ENCODE results near the gene DYNLRB1. TPM values are rescaled to one million over a fixed set of nuclear protein-coding genes. Genes with fewer than 3 reads are reported as not detected.

DYNLRB1 gene
- total and polyA plus RNA-seq, 2 of the 13 experiments (the other 11 are each of a cell fraction or from before 2014, with no cell fraction given) = 140 to 244 TPM

GRCh38 chr20:34543463-34544056 lies 27.3 kb downstream of the DYNLRB1 start (continued):
- TF ChIP-seq ZNF281 (CRISPR knock-in tag; IDR thresholded peaks at IDR 0.05; ENCODE audit: borderline replicate concordance) (peak; percentile 22; the same call in 1 of the 2 replicates), ZNF230 (CRISPR knock-in tag; IDR thresholded peaks at IDR 0.05) (0 out of 2 replicates have a peak, but pooled peaks have one; percentile 30), NR2F6 (IDR thresholded peaks at IDR 0.05) (peak; percentile 22; the same call in 1 of the 2 replicates), NR2F6 (CRISPR knock-in tag; IDR thresholded peaks at IDR 0.05) (no peak), CEBPG (CRISPR knock-in tag; IDR thresholded peaks at IDR 0.05) (no peak), PCBP2 (optimal IDR thresholded peaks at IDR 0.05; ENCODE audit: low read depth, low read length, poor library complexity, severe bottlenecking) (no peak), FOXA3 (CRISPR knock-in tag; IDR thresholded peaks at IDR 0.05) (0 out of 2 replicates have a peak, but pooled peaks have one; percentile 20), ZKSCAN5 (CRISPR knock-in tag; IDR thresholded peaks at IDR 0.05) (no peak), ZNF557 (CRISPR knock-in tag; IDR thresholded peaks at IDR 0.05) (no peak), KLF6 (CRISPR knock-in tag; IDR thresholded peaks at IDR 0.05) (0 out of 2 replicates have a peak, but pooled peaks have one; percentile 18), SATB2 (CRISPR knock-in tag; IDR thresholded peaks at IDR 0.05) (no peak)

- Histone ChIP-seq H2AFZ (ENCODE audit: low read length) (no peak overlapping the region), H3K27me3 (ENCODE audit: control insufficient read depth in 1 of 2, insufficient read depth in 2 of 2, low read length in 2 of 2) (no peaks in the 10 kb centered on the region), H3K4me2 (ENCODE audit: low read depth, low read length) (no peak overlapping the region), H3K9me3 (ENCODE audit: low read length) (no peaks in the 10 kb centered on the region), H3K4me1 (ENCODE audit: insufficient read depth, low read length) (peaks cover 19% of the 10 kb centered on the region), H3K79me2 (ENCODE audit: insufficient read depth, low read length) (no peaks in the 10 kb centered on the region), H3K27ac (ENCODE audit: extremely low read length, insufficient read depth, low read length) (no peak overlapping the region), H4K20me1 (ENCODE audit: insufficient read depth, low read length) (no peaks in the 10 kb centered on the region), H3K36me3 (replicated peaks in 1 of 2; ENCODE audit: control insufficient read depth in 1 of 2, insufficient read depth in 2 of 2, low read length in 2 of 2) (peaks cover 15 to 32% of the 10 kb centered on the region in 2 experiments), H3K4me3 (replicated peaks in 1 of 3; ENCODE audit: insufficient read depth in 1 of 3, low read depth in 2 of 3, low read length in 3 of 3) (no peak overlapping the region), H3K9ac (ENCODE audit: insufficient read depth, low read depth, low read length) (no peak overlapping the region)
- DNase-seq (ENCODE audit: low spot score) = no peak
- CTCF ChIA-PET (ENCODE audit: low intra/inter-chr PET ratio, low total read pairs) = no interaction called here
- in situ Hi-C loops (cut with HindIII; ENCODE audit: extremely low pct_ligation_motif_present, low pct_unique_long_range_greater_than_20kb) (no loop called here), intact Hi-C loops (cut with micrococcal nuclease; ENCODE audit: unreplicated experiment) (no loop called here)
- FAIRE-seq = no peak
- peak; percentile 56 for ATAC-seq
- WGBS (ENCODE audit: low lambda C conversion rate) = 72% methylated on average over 19 of the region's 19 CpGs
- TSS peak; percentile 32 for BruUV-seq (replicated peaks)
- POLR2A ChIA-PET = interaction anchor here (1.0 kb wide), 1 partner anchor 159 kb away, joined by 3 read pairs; no protein-coding TSS in a partner anchor
- TF ChIP-seq CAMTA2 (CRISPR knock-in tag; IDR thresholded peaks at IDR 0.05; ENCODE audit: borderline replicate concordance) = no peak
- TF ChIP-seq ZNF839 (CRISPR knock-in tag; IDR thresholded peaks at IDR 0.05; ENCODE audit: borderline replicate concordance) = no peak
- TF ChIP-seq KDM2A (CRISPR knock-in tag; IDR thresholded peaks at IDR 0.05; ENCODE audit: borderline replicate concordance, low read depth) = peak; percentile 36; the same call in 1 of the 2 replicates
- 0 out of 2 replicates have a peak, but pooled peaks have one; percentile 41 for TF ChIP-seq ZC3H13 (CRISPR knock-in tag; IDR thresholded peaks at IDR 0.05)
- TF ChIP-seq ZBTB33 (CRISPR knock-in tag; IDR thresholded peaks at IDR 0.05) = 0 out of 2 replicates have a peak, but pooled peaks have one; percentile 49
- no peak for TF ChIP-seq PLSCR1 (CRISPR knock-in tag; IDR thresholded peaks at IDR 0.05; ENCODE audit: borderline replicate concordance)
- peak; percentile 92 for TF ChIP-seq ZBTB38 (CRISPR knock-in tag; IDR thresholded peaks at IDR 0.05)
Measured at GRCh38 chr20:34544109-34544796, 28.0 kb downstream of the DYNLRB1 start.

Data from HepG2 (cell line).